ENCODE results near the gene PTCD2.
"Not testable (repeated sequence)": the region's sequence is repeated elsewhere in the genome, so short reads cannot be mapped to it uniquely, and the experiment has no call there.

The PTCD2 gene

DNA sequence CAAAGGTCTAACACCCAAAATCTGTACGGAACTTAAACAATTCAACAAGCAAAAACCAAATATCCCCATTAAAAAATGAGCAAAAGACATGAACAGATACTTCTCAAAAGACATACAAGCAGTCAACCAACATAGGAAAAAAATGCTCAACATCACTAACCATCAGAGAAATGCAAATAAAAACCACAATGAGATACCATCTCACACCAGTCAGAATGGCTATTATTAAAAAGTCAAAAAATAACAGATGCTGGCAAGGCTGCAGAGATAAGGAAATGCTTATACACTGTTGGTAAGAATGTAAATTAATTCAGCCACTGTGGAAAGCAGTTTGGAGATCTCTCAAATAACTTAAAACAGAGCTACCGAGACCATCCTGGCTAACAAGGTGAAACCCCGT, 22.0 kb upstream of the PTCD2 start:
- DNase-seq: not testable (repeated sequence)

DNA sequence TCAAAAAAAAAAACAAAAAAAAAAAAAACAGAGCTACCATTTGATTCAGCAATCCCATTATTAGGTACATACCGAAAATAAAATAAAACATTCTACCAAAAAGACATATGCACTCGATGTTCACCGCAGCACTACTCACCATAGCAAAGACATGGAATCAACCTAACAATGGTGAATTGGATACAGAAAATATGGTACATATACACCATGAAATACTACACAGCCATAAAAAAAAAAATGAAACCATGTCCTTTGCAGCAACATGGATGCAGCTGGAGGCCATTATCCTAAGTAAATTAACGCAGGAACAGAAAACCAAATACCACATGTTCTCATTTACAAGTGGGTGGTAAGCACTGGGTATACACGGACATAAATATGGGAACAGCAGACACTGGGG, 21.5 kb upstream of the PTCD2 start:
- DNase-seq: no peak

DNA sequence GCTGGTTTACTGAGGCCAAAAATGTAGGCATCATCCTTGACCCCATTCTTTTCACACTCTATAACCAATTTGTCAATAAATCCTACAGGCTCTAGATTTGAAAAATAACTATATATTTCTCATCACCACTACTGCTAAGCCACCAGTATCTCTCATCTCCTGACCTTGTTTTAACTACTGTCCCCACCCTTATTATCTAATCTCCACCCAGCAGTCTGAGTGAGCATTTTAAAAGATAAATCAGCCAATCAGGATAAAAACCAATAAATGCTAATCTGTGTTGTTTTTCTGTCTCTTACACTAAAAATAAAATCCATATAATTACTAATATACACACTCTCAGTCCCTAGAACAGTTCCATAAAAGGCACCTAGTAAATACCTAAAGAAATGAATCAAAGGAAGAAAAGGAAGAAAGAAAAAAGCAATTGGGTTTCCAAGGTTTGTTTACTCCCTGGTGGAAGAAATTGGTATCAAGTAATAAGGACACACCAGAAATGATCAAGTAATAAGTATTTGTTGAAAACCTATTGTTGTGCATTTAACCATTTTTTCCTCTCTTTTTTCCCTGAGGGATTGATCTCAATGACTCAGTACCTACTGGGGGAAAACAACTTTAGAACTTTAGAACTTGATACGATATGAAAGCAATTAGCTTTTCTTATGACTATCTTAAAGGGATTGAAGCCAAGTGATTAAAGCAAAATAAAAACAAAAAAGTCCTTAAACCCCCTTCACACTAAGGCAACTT, 19.4 kb upstream of the PTCD2 start:
- DNase-seq: no peak

DNA sequence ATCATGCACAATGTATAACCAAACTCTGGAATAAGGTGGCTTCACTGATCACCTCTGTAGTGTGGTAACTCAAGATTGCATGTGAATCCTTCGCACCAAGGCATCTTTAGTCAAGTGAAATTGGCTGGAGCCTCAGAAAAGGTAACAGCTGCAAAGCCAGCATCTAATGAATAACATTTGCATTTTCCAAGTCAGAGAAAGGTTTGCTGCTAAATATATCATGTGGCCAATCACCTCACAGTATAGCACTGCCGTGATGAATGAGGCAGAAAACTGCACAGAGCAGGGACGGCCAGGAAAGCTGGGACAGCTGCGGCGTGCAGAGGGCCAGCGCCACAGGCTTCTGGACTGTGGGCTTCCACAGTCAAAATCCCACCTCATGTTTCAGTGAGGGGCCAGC, 18.6 kb upstream of the PTCD2 start:
- no peak for DNase-seq

DNA sequence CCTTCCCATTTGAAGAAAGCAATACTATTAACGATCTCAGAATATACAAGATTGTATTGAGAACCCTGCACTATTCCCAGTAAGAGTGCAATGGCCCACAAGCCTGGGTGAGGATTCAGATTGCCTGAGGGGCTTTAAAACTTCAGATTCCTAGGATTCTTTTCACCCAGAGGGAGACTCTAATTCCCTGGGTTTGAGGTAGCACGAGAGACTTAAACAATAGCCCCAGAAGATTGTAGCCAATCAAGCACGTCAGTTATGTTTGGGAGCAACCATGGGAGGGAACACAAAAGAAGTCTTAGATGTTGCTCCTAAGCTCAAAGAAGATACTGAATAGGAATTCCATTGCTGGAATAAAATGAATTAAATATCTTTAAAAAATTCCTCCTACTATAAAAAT, 18.0 kb upstream of the PTCD2 start:
- no peak for DNase-seq

DNA sequence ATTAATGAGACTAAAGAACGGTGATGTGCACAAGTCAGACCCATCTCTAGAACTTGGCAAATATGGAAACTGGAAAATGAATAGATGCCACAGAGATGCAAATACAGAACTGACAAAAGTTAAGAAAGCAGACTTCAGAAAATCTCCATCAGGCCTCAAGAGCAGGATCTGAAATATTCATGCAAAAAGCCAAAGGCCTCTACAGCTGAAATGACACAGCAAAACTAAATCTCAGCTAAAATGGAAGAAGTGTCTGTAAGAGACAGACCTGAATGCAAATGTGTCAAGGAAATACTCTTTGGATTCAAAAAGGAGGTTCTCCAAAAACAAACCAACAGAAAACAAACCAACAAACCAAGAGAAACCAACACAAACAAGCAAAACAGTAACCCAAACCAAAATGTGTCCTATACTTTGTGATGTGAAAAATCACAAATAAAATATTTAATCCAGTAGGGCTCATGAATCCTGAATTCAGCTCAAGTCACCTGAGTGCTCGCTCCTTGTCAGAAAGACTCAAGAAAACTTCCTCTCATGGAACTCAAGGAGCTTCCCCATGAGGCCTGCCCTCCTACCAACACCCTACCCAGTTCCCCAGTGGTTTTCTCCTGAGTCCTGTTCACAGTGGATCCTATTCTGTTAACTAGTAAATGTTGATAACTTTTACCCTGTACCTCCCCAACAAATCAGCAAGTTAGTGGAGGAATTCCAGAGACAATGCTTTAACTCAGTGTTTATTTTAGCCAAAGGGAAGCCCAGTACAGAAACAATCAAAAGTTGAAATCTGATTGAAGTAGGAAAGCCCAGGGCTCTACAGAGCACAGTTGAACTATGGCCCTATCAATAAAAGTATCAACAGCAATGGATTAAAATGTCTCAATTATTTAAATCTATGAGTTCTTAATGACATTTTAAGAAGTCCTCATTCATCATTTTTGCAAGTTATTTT, 14.7 kb upstream of the PTCD2 start:
- DNase-seq: no peak

DNA sequence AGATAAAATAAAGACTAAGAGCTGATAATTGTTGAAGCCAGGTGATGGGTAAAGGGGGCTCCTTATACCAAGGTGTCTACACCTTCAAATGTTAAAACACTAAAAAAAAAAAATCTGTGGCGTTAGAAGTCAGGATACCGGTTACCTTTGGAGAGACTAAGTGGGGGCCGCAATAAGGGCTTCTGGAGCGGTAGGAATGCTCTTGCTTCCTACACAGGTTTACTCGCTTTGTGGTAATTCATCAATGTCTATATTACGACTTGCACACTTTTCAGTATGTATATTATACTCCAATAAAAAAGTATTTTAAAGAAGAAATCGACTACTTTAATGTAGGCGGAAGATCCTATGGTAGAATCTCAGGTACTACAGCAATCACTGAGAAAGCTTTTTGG, 12.6 kb upstream of the PTCD2 start:
- DNase-seq: no peak

DNA sequence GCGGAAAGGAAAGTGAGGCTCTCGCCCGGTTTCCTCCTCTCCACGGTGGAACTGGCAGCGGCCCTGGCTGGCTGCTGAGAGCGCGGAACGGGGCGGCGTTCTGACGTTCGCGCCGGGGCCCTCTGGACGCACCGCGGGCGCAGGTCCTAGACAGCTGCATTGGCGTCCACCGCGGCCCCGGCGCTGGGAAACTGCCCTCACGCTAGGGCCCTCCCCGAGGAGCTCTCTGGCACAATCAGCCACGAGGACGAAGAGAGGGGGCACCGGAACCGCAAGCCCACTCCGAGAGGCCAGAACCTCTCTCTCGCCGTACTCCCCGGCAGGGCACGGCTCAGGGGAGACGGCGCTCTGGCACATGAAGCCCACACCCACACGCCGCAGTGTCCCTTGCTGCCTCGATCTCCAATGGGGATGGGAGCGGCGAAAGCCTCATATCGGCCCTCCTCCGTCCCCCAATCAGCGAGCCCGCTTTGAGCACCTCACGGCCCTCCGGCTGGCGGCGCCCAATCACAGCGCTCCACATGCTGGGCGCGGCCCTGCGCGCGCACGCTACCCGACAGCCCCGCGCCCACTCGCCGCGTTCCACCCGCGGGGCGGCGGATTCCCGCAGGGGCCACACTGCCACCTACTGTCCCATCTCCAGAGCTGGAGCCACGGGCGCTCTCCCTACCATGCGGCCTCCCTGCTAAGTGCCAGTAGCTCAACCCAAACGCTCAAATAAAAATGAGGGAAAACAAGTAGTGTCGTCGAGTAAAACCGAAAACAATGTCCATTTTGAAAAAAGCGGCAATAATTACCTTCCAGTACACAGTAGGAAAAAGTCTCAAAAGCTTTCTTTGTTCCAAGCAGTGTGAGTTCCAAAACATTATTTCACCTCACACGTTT, 12.0 kb upstream of the PTCD2 start:
- DNase-seq: peak; percentile 98

DNA sequence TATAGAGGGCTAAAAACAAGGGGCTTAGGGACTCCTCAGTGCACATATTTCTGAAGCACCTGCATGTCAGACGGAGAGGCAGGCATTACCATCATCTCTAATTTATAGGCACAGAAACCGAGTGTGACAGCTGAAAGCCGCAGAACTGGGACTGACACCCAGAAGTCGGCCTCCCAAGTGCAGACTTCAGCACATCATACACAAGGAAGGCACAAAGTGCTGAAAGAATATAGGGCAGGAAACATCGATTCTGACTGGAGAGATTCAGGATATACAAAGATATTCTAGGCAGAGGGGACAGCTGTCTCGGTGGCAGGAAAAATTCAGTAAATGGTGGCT, 11.4 kb upstream of the PTCD2 start:
- DNase-seq: no peak

DNA sequence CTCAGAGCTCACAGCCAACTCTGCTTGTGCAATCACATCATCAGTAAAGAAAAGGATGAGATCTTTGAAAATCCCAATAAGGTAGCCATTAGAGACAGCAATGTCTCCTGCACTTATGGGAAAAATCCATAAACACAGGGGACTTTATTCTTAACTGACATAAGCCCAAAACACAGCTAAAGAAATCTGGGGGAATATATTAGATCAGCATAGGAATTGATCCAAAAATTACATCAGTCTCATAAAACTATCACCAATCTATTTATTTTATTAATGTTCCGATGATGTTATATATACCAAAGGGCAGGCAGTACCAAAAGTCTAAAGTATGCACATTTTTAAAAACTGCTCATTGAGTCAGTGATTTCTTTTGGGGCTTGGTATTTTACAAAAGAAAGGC, 7.0 kb upstream of the PTCD2 start:
- no peak for DNase-seq

DNA sequence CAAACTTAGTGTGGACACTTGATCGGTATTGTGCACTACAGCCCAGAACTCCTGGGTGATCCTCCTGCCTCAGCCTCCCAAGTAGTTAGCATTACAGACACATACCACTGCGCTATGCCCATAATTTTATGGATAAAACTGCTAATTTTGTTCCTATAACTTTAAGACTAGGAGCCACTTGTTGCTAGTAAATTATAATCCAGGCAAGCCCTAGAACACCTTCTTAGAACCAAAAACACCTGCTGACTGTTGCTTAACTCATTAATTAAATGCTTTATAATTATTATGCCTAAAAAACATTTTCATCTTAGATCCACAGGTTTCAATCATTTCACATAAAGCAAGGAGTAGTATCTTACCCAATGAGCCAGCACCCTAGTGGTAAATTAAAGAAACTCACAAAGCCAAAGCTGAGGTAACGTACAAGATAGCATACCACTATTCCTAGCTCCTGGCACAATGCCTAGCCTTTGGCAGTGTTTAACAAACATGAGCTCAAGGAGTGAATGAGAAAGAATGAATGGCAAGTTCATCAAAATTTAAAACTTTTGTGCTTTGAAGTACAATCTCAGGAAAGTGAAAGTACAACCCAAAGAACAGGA, 5.5 kb upstream of the PTCD2 start:
- peak; percentile 39 for DNase-seq

DNA sequence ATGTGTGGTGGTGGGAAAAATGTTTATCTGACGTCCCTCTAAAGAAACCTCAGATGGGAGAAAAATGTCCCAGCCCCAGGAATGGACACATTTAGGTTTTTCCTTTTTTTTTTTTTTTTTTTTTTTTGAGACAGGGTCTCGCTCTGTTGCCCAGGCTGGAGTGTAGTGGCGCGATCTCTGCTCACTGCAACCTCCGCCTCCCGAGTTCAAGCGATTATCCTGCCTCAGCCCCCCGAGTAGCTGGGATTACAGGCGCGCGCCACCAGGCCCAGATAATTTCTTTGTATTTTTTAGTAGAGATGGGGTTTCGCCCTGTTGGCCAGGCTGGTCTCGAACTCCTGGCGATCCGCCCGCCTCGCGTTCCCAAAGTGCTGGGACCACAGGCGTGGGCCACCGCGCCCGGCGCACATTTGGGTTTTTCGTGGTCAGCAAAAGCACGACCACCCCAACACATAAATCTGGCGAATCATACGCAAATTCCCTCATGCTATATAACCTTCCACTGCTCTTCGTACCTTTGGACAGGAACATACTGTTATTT, 668 bp upstream of the PTCD2 start:
- not testable (repeated sequence) for DNase-seq

DNA sequence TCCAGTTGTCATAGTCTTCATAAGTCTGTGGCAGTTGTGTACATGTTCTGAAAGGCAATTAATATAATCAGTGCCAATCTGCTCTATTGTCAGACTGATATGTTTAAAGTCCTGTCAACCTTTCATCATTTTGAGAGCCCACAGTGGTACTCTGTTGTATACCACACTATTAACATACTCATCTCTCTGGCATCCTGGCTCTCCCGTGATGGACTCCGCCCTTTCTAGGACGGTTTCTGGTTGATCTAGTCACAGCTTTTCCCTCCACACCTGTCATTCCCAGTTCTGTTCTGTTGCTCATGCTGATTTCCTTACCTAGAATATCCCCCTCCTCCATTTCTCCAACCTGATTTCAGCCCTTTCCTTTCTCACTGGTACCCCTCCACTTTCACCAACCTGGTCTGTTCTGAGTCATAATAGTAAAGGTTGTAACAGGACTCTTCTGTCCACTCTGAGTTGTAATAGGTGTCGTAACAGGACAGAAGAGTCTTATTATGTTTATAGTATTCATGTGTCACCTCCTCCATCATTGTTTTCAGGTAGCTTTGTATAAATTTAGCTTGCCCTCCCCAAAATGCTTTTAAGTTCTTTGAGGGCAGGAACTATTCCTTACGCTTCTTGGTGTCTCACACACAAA, 4.1 kb downstream of the PTCD2 start:
- no peak for DNase-seq

DNA sequence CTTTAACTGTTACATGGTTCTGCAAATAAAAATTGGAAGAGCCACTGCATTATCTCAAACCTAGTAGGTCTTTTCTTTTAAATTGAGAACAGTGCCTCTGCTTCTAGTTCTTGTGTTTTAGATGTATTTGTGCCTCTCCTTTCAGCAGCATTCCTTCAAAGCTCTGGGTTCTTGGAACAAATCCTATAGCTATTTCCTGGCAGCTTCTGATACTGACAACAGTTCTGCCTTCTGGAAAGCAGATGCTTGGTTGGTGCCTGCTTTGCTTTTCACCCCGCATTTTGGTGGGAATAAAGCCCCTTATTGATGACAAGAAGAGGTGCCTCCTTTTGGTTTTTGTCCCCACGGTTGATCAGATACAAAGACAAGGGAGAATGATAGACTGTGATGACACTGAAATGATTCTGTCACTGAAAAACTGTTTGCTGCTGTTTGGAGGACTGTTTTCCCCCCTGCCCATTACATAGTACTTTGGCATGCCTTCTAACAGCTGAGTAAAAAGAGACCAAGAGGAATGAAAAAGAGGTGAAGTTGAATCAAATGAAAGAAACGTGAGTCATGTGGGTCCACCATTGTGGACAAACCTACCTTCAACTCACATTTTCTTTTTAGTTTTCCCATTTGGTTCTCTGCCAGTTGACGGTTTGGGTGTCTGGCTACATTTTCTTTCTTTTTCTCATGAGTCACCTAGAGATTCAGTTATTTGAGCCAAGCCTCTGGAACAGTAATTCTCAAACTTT, 5.6 kb downstream of the PTCD2 start:
- DNase-seq: peak; percentile 48

DNA sequence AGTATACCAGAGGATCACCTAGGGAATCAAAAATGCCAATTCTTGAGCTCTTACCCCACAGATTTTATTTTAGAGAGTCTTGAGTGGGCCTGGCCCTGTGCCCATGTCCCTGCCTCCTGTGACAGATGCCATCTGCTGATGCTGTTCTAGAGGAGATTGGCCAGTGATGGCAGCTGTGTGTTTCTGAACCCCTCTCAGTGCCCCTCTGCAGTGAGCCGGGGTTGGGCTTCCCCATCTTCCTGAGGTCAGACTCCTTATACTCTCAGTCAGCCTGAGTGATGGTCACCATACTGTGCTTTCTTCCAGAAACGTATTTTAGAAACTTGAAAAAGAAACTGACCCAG, 6.1 kb downstream of the PTCD2 start:
- no peak for DNase-seq

DNA sequence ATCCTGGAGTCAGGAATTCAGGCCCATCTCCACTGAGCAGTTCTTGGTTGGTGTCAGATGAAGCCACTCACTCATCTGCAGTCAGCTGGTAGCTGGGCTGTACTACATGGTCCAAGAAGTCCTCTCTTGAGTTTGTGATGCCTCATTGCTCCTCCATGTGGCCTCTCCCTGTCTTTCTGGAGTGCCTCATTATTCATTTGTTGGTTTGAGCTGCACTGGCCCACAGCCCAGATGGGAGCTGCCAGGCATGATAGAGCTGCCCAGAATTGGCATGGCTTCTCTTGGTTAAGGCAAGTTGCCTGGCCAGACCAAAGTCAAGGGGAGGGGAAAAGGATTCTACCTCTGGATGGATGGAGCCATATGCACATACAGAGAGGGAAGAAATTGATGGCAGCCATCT, 8.0 kb downstream of the PTCD2 start:
- no peak for DNase-seq

DNA sequence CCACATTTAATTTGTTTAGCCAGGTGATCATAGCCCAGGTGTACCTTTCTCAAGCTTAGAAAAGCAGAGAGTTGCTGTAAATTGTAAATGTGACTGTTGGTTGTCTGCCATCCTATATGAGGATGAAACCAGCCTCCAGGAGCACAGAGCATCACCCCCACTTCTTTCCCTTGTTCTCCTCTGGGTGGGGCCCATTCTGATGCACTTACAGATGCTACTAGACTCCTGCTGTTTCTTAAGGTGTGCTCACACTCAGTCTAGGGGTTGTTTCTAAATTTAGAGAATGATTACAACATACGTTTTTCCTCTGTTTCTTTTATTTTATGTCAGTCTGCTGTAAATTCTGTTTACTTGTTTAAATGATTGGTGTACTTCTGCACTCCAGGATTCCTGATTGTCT, 10.5 kb downstream of the PTCD2 start:
- no peak for DNase-seq

DNA sequence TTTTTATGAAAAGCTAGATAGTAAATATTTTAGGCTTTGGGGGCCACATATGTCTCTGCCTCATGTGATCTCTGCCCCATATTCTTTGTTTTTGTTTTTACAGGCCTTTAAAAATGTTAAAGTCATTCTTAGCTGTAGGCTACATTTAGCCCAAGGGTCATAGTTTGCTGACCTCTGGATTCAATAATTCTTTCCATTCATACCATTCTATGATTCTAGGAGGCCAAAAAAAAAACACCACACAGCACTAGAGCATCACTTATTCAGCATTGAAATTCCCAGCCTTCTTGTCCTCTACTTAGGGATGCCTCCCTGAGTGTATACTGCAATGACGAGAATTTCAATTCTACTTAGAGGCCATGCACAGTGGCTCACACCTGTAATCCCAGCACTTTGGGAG, 17.0 kb downstream of the PTCD2 start:
- DNase-seq: no peak

DNA sequence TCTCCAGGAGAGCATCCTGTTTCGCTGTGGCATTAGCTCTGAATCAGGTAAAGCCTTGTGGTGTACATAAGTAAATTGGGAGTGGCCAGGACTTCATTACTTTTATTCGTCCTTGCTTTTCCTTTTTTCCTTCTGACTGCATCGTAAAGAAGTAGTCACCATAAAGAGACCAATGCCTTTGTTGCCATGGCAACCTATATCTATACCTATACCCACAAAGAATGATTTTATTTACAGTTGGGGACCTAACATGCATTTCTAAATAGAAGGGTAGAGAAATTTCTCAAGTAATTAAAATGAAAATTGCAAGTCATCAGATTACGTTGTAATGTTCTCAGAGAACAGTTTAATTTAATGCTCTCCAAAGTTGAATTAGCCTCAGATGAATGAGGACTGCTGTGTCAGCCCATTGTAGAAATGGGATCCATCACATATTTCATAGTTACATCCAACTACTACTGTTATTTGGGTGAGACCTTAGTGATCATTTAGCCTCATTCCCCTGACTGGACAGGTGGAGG, 18.6 kb downstream of the PTCD2 start:
- no peak for DNase-seq

DNA sequence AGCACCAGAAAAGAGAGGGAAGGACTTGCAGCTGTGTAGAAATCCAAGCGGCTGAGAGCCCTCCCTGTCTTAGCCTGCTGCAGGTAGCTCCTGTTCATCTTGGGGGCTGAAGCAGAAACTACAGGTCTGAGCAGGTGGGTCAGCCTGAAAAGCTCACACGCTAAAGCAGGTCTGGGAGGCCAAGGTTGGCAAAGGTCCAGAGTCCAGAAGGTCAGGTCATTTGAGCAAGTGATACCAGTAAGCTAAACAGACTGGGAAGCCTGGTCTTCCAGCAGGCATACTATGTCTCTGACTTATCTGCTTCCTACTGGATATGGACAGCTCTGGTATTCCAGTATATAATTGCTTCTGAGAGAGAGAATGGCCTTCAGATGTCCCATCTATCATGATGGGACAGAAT, 26.2 kb downstream of the PTCD2 start:
- DNase-seq: no peak

DNA sequence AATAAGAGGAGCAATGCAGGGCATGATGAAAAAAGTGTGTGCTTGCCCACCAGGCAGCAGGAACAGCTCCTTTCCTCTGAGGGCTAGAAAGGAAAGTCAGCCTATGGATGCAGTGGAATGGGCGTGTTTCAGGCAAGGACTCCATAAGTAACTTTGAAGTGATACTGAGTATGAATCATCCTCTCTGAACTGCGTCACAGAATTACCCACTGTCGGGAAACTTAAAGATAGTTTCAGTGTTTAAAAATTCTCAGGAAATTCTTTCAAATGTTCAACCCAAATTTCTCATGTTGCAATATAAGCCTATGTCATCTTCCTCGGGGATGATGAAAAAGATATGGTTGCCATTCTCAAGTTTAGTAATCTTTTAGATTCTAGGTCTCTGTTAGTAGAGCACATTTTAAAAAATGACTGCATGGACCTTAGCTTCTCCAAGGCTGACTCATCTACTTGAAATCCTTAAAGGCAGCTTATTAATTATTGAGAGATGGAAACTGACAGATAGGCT, 27.7 kb downstream of the PTCD2 start:
- DNase-seq: peak; percentile 92

All from HCEC 1CT (cell line).